Kidney capillary endothelial cell (primary cell): Measurements from ENCODE around the gene STYXL2.

ENCODE experiments used
- DNase-seq: peaks from one replicate; pipeline ENCODE4 v3.0.0-alpha.2; 2018; ENCODE audit warnings: low spot score

STYXL2 gene

DNA sequence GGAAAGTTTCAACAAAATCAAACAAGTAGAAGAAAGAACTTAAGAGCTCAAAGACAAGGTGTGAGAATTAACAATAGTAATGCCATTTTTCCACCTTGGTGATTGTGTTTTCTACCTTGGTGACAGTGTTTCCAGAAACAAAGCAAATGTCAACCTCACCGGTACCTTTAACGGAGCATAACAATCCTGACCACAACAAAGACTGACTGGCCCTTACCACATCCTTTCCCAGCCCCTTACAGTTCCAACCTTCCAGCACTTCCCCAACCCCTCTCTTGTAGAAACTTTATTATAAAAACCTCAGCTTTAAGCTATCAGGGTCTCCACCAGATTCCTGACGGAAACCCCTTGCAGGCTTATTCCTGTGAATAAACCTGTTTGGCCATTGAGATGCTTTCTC is 16.7 kb downstream of the STYXL2 start:
- DNase-seq: no peak

GRCh38 chr1:167111868-167112709 is 18.2 kb downstream of the STYXL2 start:
- no peak for DNase-seq

GRCh38 chr1:167114725-167115124 is 20.9 kb downstream of the STYXL2 start:
- DNase-seq: no peak

DNA sequence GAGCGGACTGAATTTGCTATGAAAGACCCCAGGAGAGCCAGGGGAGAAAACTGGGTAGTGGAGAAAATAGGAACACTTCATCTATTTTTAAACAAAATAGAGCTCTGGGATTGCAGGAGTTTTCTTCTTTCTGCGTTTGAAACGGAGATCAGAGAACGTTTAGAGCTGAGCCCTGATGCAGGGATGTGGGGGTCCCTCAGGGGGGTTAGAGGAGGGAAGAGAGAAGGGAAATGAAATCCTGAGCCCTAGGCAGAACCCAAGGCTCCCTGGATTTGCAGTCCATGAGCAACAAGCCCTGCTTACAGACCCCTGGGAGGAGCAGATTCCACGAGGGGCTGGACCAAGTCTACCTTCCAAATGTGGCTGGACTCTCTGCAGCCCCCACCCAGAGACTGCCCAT is 21.8 kb downstream of the STYXL2 start:
- no peak for DNase-seq

- DNase-seq: no peak
These were observed 22.3 kb downstream of the STYXL2 start for GRCh38 chr1:167116174-167116573.

- no peak for DNase-seq
These were observed 23.4 kb downstream of the STYXL2 start for GRCh38 chr1:167117225-167117624.

GRCh38 chr1:167118188-167118587 is 24.3 kb downstream of the STYXL2 start:
- no peak for DNase-seq

DNA sequence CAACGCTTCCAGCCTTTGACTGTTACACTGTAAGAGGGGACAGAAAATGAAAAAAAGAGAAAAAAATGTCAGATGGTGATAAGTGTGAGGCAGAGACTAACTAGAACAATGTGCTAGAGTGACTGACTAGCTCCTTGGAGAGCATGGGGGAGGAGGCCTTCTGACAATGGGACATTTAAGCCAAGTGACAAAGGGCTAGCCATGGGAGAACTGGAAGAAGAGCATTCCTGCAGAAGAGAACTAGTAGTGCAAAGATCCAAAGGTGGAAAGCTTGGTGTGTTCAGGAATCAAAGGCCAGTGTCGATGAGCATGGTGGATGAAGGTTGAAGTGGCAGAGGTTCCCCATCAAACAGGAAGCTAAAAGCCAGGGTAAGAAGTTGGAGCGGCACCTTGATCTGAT is 25.8 kb downstream of the STYXL2 start:
- DNase-seq: no peak

GRCh38 chr1:167120899-167121298 is 27.0 kb downstream of the STYXL2 start:
- DNase-seq: no peak

- DNase-seq: peak; percentile 27
These were observed 27.7 kb downstream of the STYXL2 start for GRCh38 chr1:167121375-167122120.

- DNase-seq: no peak
These were observed 28.2 kb downstream of the STYXL2 start for GRCh38 chr1:167122121-167122480.

DNA sequence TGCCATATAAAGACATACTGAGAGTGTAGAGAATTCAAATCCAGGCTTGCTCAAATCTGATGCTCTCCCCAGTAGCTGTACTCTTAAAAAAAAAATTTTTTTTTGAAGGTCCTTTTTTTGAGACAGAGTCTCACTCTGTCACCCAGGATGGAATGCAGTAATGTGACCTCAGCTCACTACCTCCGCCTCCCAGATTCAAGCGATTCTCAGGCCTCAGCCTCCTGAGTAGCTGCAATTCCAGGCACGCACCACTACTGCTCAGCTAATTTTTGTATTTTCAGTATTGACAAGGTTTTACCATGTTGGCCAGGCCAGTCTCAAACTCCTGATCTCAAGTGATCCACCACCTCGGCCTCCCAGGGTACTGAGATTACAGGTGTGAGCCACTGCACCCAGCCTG is 28.7 kb downstream of the STYXL2 start:
- DNase-seq: no peak

- DNase-seq: no peak
These were observed 32.4 kb downstream of the STYXL2 start for GRCh38 chr1:167126317-167126716.

GRCh38 chr1:167126811-167127210 is 32.9 kb downstream of the STYXL2 start:
- no peak for DNase-seq

GRCh38 chr1:167127236-167127635 is 33.4 kb downstream of the STYXL2 start:
- no peak for DNase-seq

- DNase-seq: no peak
These were observed 33.8 kb downstream of the STYXL2 start for GRCh38 chr1:167127661-167128060.

DNA sequence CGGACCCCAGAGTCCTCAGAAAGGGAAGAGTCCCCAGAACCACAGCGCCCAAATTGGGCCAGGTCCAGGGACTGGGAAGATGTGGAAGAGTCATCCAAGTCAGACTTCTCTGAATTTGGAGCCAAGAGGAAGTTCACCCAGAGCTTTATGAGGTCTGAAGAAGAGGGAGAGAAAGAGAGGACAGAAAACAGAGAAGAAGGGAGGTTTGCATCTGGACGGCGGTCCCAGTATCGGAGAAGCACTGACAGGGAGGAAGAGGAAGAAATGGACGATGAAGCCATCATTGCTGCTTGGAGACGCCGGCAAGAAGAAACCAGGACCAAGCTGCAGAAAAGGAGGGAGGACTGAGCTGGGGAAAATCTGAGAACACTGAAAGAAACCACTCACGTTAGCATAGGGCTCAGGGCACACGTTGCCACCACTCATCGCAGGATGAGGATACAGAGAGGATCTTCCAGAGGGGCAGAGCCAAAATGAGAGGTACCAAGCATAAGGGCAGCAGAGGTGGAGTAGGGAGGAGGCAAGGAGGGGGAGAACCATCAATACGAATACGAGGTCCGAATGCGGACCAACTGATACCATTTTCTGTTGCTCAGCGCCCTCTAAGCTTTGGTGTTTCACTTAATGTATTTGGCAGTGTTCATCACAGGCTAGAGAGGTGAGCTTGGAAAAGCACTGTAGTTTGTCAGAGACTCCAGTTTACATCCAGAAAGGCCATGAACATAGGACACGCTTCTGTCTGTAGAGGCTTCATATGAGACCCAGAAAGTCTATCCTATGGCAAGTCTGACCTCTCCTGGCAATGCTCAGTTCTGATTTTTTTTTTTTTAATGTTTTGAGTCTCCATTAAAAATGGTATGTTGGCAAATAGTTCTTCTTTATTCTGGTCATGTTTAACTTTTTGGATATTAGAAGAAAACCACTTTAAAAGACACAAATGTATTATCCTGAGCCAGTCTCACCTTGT is 34.7 kb downstream of the STYXL2 start:
- no peak for DNase-seq

GRCh38 chr1:167130829-167131510 is 37.1 kb downstream of the STYXL2 start:
- DNase-seq: no peak

DNA sequence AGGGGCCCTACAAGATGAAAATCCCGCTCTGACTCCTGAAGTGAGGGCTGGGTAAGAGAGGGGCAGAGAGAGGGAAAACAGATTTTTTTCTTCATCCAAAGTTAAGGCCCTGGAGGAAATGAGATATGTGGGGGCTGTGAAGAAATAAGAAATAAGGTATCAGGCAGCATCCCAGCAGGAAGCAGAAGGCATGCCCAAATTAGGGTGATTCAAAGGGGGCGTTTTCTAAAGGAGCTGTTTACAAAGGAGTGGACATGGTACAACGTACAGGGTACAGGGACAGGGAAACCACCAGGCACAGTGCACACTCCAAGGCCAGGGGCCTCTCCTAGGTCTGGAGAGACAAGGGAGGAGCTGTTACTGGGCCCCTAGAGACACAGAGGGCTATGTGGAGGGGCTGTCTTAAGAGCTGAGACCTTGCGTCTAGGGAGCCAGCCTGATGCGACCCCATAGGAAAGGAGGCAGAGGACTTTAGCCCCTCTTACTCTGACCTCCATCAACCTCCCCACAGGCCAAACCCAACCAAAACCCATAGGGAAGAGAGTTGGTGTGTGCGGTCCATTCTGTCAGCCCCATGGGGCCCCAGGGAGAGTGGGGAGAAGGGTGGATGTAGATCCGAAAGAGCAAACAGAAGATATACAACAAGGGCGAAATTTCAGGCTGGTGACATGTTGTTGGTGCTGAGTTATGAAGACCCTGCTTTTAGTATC is 38.6 kb downstream of the STYXL2 start:
- no peak for DNase-seq

DNA sequence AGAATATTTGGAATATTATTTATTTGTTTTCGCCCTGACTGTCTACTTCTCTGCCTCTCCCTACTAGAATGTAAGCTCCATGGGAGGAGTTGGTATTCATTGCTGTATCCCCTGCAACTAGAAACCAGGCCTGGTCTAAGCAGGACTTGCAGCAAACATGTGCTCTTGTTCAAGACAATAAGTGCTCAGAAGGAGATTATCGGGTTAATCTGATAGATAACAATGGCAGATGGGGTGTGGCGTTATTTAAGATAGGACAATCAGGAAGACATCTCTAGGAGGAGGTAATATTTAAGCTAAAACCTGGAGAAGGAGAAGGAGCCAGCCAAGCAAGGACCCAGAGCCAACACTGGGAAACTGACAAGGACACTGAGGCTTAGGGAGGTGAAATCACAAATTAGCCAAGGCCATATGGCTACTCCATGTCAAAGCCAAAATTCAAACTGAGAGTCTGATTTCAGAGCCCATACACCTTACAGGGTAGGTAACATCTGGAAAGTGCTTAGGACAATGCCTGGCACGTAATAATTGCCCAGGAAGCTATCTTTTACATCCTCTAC is 41.5 kb downstream of the STYXL2 start:
- no peak for DNase-seq

- no peak for DNase-seq
These were observed 42.3 kb downstream of the STYXL2 start for GRCh38 chr1:167136191-167136614.
